ENCODE data around the gene REC8.
"Not testable (repeated sequence)": the region's sequence is repeated elsewhere in the genome, so short reads cannot be mapped to it uniquely, and the experiment has no call there.

REC8 gene

DNA sequence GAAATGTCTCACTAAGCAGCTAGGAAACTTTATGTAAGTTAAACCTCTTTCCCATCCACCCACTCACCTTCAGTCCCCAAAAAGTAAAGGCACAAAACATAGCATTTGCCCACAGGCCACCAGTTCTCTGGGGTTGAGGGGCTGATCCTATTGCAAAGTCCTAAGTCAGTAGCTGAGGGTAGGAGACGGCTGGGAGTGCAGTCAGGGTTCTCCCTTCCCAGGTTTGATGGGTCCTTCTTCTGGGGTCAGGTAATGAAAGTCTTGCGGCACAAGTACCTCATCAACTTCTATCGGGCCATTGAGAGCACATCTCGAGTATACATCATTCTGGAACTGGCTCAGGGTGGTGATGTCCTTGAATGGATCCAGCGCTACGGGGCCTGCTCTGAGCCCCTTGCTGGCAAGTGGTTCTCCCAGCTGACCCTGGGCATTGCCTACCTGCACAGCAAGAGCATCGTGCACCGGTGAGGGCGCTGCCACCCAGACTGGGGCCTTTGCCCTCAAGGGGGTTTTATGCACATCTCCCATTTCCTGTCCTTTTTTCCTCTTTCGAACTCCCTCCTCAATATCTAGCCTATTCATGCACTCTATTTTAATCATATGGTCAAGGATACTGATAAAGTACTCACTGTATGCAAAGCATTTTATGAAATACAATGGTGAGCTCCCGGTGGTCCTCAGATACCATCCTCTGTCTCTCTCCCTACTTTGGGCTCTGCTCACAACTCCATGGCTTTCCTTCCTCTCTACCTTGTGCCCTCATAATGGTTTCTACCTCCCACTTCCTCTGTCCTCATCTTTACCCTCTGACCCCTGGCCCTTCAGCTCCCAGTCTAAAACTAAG is 34.6 kb downstream of the REC8 start:
- no peak for DNase-seq

DNA sequence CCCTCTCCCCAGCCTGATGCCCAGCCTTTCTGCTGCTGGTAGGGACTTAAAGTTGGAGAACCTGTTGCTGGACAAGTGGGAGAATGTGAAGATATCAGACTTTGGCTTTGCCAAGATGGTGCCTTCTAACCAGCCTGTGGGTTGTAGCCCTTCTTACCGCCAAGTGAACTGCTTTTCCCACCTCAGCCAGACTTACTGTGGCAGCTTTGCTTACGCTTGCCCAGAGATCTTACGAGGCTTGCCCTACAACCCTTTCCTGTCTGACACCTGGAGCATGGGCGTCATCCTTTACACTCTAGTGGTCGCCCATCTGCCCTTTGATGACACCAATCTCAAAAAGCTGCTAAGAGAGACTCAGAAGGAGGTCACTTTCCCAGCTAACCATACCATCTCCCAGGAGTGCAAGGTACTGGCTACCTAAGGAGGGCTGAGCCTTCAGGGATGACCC is 35.2 kb downstream of the REC8 start:
- no peak for DNase-seq

- DNase-seq = no peak
These were observed 35.7 kb downstream of the REC8 start for GRCh38 chr14:24207625-24208024.

DNA sequence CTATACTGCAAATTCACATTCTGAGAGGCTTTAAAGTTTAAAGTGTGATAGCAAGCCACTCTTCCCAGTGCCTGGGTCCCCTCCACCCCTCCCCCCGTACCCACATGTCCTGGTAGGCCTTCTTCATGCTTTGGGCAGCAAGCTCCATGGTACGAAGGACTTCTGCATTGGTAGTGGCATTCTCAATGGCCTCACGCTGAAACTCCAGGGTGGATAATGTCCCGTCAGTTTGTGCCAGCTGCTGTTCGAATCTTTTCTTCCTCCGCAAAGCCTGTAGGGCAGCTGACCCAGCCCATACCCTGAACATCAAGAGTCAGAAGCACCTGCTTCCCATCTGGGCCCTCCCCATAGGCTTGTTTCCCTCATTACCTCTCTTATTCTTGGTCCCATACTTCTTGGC is 39.4 kb downstream of the REC8 start:
- DNase-seq = no peak

DNA sequence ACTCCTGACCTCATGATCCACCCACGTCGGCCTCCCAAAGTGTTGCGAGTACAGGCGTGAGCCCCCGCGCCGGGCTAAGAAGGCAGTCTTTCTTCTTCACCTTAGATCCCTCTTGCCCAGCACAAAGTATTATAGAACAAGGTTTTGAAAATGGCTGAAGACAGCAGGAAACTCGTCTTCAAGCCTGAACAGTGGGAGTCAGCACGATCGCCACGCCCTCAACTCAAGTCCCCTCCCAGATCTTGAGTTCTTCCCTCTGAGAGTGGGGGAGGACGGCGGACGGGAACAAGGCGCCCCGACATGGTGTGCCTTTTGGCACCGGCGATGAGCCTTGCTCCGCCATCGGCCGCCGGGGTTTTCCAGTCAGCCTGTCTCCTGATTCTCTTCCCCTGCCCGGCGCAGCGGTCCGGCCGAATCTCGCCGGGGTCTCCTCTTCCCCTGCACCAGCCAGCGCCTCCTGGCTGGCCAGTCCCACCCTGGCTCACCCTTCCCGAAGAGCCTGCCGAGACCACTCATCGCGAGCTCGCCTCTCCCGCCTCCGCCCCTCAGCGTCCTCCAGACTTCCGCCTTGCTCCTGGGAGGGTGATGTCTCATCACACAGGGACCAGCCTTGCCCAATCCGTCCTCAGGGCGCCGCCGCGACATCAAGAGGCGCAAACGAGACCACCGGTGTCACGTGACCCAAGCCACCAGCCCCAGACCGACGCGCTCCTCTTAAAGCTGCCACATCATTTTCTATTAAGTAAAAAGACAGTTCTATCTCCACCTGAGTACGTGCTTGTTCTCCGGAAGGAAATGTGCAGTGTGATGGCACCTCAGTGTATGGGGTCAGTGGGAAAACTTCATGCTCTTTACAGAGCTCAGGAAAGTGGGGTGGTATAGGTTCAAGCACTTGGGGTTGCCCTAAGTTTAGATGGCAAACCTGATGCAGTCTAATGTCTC is 41.3 kb downstream of the REC8 start, which contains the start of gene CHMP4A:
TSS of gene CHMP4A (minus strand) at position 565 of the 942 bp plus-strand sequence. CDS start at position 516, 49 bp downstream.
- DNase-seq = peak; percentile 85

GRCh38 chr14:24213866-24214662 is 42.2 kb downstream of the REC8 start:
- no peak for DNase-seq

DNA sequence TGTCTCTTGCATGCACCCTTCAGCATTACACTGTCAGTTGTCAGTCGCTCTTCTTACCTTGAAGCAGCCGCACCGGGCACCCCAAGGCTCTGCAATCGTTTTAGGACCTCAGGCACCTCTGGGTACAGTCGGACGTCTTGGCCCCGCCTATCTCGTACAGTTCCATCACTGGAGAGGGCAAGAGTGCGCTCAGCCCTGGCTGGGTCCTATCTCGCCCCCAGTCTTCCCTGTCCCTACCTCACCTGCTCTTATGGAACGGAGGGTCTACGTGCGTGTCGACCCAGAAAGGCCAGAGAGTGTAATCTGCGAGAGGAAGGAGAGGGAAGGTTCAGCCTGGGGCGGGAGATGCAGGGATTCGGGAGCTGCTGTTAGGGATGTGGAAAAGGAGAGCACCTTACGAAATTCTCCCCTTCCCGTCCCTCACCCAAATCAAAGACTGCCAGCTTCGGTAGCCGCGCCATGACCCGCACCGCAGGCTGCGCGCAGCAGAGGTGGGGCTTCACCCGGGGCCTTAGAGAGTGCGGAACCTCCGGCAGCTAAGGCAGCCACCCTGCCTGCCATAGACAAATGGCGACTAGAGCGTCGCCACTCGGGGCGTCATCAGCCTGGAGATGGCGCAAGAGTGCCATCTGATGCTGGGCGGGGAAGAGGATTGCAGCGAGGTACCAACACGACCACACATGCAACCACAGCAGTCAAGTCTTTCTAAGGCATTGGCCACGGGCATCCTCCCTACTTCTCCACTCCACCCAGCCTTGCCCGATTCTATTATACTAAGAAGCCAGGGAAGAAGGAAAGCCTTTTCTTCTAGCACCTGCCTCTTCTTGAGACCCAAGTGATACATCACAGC is 43.8 kb downstream of the REC8 start, which contains the start of gene MDP1:
TSS of gene MDP1 (minus strand) at position 572 of the 850 bp plus-strand sequence. CDS start at position 461, 111 bp downstream.
- DNase-seq = peak; percentile 12

DNA sequence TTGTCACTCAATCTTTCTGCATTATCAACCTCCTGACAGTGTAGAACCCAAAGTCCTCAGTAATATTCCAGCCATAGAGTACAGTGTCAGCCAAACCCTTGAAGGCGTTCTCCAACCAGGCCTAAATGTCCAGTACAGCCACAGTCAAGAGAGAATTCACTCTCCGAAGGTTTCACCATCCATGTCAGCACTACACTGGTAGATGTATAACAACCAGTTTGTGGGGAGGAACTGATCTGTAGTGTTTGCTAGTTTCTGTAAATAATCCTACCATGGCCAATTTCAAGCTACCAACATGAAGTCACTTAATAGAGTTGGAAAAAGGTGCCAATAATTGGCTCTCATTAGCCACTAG is 44.4 kb downstream of the REC8 start:
- DNase-seq = no peak

GRCh38 chr14:24216876-24217275 is 45.0 kb downstream of the REC8 start:
- DNase-seq = not testable (repeated sequence)

GRCh38 chr14:24219080-24219479 is 47.2 kb downstream of the REC8 start:
- DNase-seq = no peak

GRCh38 chr14:24219521-24219920 is 47.6 kb downstream of the REC8 start:
- no peak for DNase-seq

GRCh38 chr14:24222987-24223386 is 51.1 kb downstream of the REC8 start:
- not testable (repeated sequence) for DNase-seq

GRCh38 chr14:24224618-24225071 is 52.8 kb downstream of the REC8 start:
- DNase-seq = no peak

GRCh38 chr14:24226473-24226872 is 54.6 kb downstream of the REC8 start:
- no peak for DNase-seq

GRCh38 chr14:24228902-24229301 is 57.0 kb downstream of the REC8 start:
- no peak for DNase-seq
